ENCODE data around the gene ALPK3. TPM values are rescaled to one million over a fixed set of nuclear protein-coding genes. Genes with fewer than 3 reads are reported as not detected.

ALPK3 gene
- total RNA-seq, 2 donors from 2014 or later = 7.8 to 15.8 TPM

GRCh38 chr15:84893607-84894006 lies 76.5 kb downstream of the ALPK3 start:
- TF ChIP-seq CTCF (IDR thresholded peaks at IDR 0.05) (no peak), POLR2A (IDR thresholded peaks at IDR 0.05) (no peak)
- DNase-seq (no peak), ATAC-seq (no peak)
- intact Hi-C loops (cut with DNase I) = no loop called here
- Histone ChIP-seq H3K4me1 (no peaks in the 10 kb centered on the region), H3K4me3 (no peak overlapping the region), H3K36me3 (replicated peaks in 1 of 2; ENCODE audit: insufficient read depth in 1 of 2, low read depth in 2 of 2) (no peaks in the 10 kb centered on the region), H3K9me3 (no peaks in the 10 kb centered on the region), H3K27me3 (no peaks in the 10 kb centered on the region), H3K27ac (no peak overlapping the region)
- WGBS, 2 donors = 76 to 80% methylated on average over 10 of the region's 10 CpGs

- Histone ChIP-seq H3K27ac (no peak overlapping the region), H3K4me1 (no peaks in the 10 kb centered on the region), H3K4me3 (no peak overlapping the region), H3K27me3 (no peaks in the 10 kb centered on the region), H3K9me3 (no peaks in the 10 kb centered on the region), H3K36me3 (replicated peaks in 1 of 2; ENCODE audit: insufficient read depth in 1 of 2, low read depth in 2 of 2) (no peaks in the 10 kb centered on the region)
- 87 to 88% methylated on average over 11 to 12 of the region's 12 CpGs for WGBS, 2 donors
- no peak for DNase-seq
- ATAC-seq = no peak
- no peak for TF ChIP-seq CTCF (IDR thresholded peaks at IDR 0.05)
- TF ChIP-seq POLR2A (IDR thresholded peaks at IDR 0.05) = no peak
- intact Hi-C loops (cut with DNase I) = no loop called here
Observed at GRCh38 chr15:84894736-84895425, 77.7 kb downstream of the ALPK3 start.

GRCh38 chr15:84898761-84899160 lies 81.6 kb downstream of the ALPK3 start:
- TF ChIP-seq CTCF (IDR thresholded peaks at IDR 0.05) (no peak), POLR2A (IDR thresholded peaks at IDR 0.05) (no peak)
- H3K36me3 ChIP-seq (replicated peaks in 1 of 2; ENCODE audit: insufficient read depth in 1 of 2, low read depth in 2 of 2) = no peaks in the 10 kb centered on the region
- ATAC-seq = no peak
- no peak overlapping the region for H3K27ac ChIP-seq
- H3K4me1 ChIP-seq = no peaks in the 10 kb centered on the region
- intact Hi-C loops (cut with DNase I) = no loop called here
- no peaks in the 10 kb centered on the region for H3K9me3 ChIP-seq
- H3K27me3 ChIP-seq = no peaks in the 10 kb centered on the region
- 64 to 66% methylated on average over 4 of the region's 4 CpGs for WGBS, 2 donors
- H3K4me3 ChIP-seq = no peak overlapping the region
- no peak for DNase-seq

- no peaks in the 10 kb centered on the region for H3K4me1 ChIP-seq
- ATAC-seq = no peak
- no peaks in the 10 kb centered on the region for H3K27me3 ChIP-seq
- TF ChIP-seq POLR2A (IDR thresholded peaks at IDR 0.05) (no peak), CTCF (IDR thresholded peaks at IDR 0.05) (no peak)
- H3K9me3 ChIP-seq = no peaks in the 10 kb centered on the region
- DNase-seq = no peak
- H3K27ac ChIP-seq = no peak overlapping the region
- 84 to 90% methylated on average over 7 of the region's 7 CpGs for WGBS, 2 donors
- no peaks in the 10 kb centered on the region for H3K36me3 ChIP-seq (replicated peaks in 1 of 2; ENCODE audit: insufficient read depth in 1 of 2, low read depth in 2 of 2)
- H3K4me3 ChIP-seq = no peak overlapping the region
- intact Hi-C loops (cut with DNase I) = no loop called here
Observed at GRCh38 chr15:84899750-84900149, 82.6 kb downstream of the ALPK3 start.

- Histone ChIP-seq H3K9me3 (no peaks in the 10 kb centered on the region), H3K36me3 (replicated peaks in 1 of 2; ENCODE audit: insufficient read depth in 1 of 2, low read depth in 2 of 2) (no peaks in the 10 kb centered on the region), H3K4me3 (no peak overlapping the region), H3K27me3 (no peaks in the 10 kb centered on the region), H3K27ac (no peak overlapping the region), H3K4me1 (no peaks in the 10 kb centered on the region)
- no peak for ATAC-seq
- intact Hi-C loops (cut with DNase I) = no loop called here
- TF ChIP-seq CTCF (IDR thresholded peaks at IDR 0.05) = no peak
- TF ChIP-seq POLR2A (IDR thresholded peaks at IDR 0.05) = no peak
- WGBS, 2 donors = 96 to 98% methylated on average over 2 of the region's 2 CpGs
- DNase-seq = no peak
Observed at GRCh38 chr15:84901540-84901939, 84.4 kb downstream of the ALPK3 start.
